IMR-90 (cell line): Measurements from ENCODE around the gene DDX19B. TPM values are rescaled to one million over a fixed set of nuclear protein-coding genes. Genes with fewer than 3 reads are reported as not detected.

ENCODE experiments used
- ATAC-seq: fragments of 200-7000 bp; cut with Tn5 transposase; 2 replicates; pipeline ENCODE4 v1.9.1; 2020; ENCODE audit warnings: low read depth, mild to moderate bottlenecking, moderate library complexity
- BruUV-seq: library from RNA; stranded (reverse); fragments of 400-500 nt; replicated peaks from 2 replicates; lab custom pipeline; 2021; lab: Mats Ljungman, UMichigan
- CTCF ChIA-PET: fragments of 300-600 bp; formaldehyde crosslinking; extraction: SDS; loops from one replicate; lab custom pipeline; 2021; ENCODE audit warnings: antibody characterized with exemption; lab: Yijun Ruan, JAX
- POLR2A ChIA-PET: fragments of 300-600 bp; sonication (Branson Sonifier 250); formaldehyde crosslinking; loops from one replicate; lab custom pipeline; 2022; ENCODE audit warnings: antibody characterized with exemption; ENCODE audit not compliant: unreplicated experiment; lab: Charles Lee
- DNase-seq: peaks from one replicate; pipeline ENCODE4 v3.0.0; 2013
- H2AFZ ChIP-seq: replicated peaks from 2 replicates; pipeline ENCODE3; 2013; ENCODE audit warnings: low read length, mild to moderate bottlenecking; ENCODE audit not compliant: poor library complexity
- H2AK5ac ChIP-seq: 2 replicates; pipeline ENCODE4 v1.6.1; 2013; ENCODE audit warnings: low read depth, low read length, inconsistent platforms
- H2AK9ac ChIP-seq: replicated peaks from 2 replicates; pipeline ENCODE3; 2013; ENCODE audit warnings: mild to moderate bottlenecking, low read depth, low read length, moderate library complexity; ENCODE audit not compliant: poor library complexity
- H2BK120ac ChIP-seq: 2 replicates; pipeline ENCODE4 v1.6.1; 2013; ENCODE audit warnings: low read depth, low read length, inconsistent platforms
- H2BK15ac ChIP-seq: 3 replicates; pipeline ENCODE4 v1.6.1; 2013; ENCODE audit warnings: low read depth, low read length, inconsistent platforms
- H2BK20ac ChIP-seq: 2 replicates; pipeline ENCODE4 v1.6.1; 2013; ENCODE audit warnings: low read depth, mild to moderate bottlenecking, inconsistent platforms, low read length, moderate library complexity
- H2BK5ac ChIP-seq: 2 replicates; pipeline ENCODE4 v1.6.1; 2013; ENCODE audit warnings: mild to moderate bottlenecking, low read depth, low read length, inconsistent platforms; ENCODE audit not compliant: poor library complexity, severe bottlenecking
- H3K14ac ChIP-seq: replicated peaks from 2 replicates; pipeline ENCODE4 v1.6.1; 2013; ENCODE audit warnings: low read depth, low read length, inconsistent platforms
- H3K18ac ChIP-seq: 2 replicates; pipeline ENCODE4 v1.6.1; 2013; ENCODE audit warnings: low read depth, low read length, control low read depth
- H3K23ac ChIP-seq: 2 replicates; pipeline ENCODE4 v1.6.1; 2013; ENCODE audit warnings: low read depth, low read length, inconsistent platforms
- H3K27ac ChIP-seq: 2 replicates; pipeline ENCODE4 v1.5.1; 2013; ENCODE audit warnings: mild to moderate bottlenecking, control low read depth, low read length; ENCODE audit not compliant: insufficient read depth
- H3K27me3 ChIP-seq: 2 replicates; pipeline ENCODE4 v1.6.1; 2013; ENCODE audit warnings: low read length; ENCODE audit not compliant: control insufficient read depth, insufficient read depth
- H3K36me3 ChIP-seq: 2 replicates; pipeline ENCODE4 v1.6.1; 2013; ENCODE audit warnings: low read length, mixed read lengths; ENCODE audit not compliant: control insufficient read depth, insufficient read depth
- H3K4ac ChIP-seq: 2 replicates; pipeline ENCODE4 v1.6.1; 2013; ENCODE audit warnings: low read depth, low read length, inconsistent platforms
- H3K4me1 ChIP-seq: 2 replicates; pipeline ENCODE4 v1.6.1; 2013; ENCODE audit warnings: low read length, mixed read lengths; ENCODE audit not compliant: control insufficient read depth, insufficient read depth
- H3K4me2 ChIP-seq: 2 replicates; pipeline ENCODE4 v1.6.1; 2013; ENCODE audit warnings: low read depth, mild to moderate bottlenecking, control low read depth, low read length, moderate library complexity
- H3K4me3 ChIP-seq: 2 replicates; pipeline ENCODE4 v1.5.1; 2013; ENCODE audit warnings: low read depth, mild to moderate bottlenecking, control low read depth, low read length, moderate library complexity; ENCODE audit not compliant: insufficient read depth
- H3K56ac ChIP-seq: 2 replicates; pipeline ENCODE4 v1.6.1; 2013; ENCODE audit warnings: low read length, inconsistent platforms; ENCODE audit not compliant: insufficient read depth; ENCODE audit errors: extremely low read depth
- H3K79me1 ChIP-seq, 2 experiments: 2 replicates each; pipeline ENCODE4 v1.6.1; 2013; ENCODE audit warnings: low read length in 2 of 2, inconsistent platforms in 1 of 2, low read depth in 1 of 2
- H3K9ac ChIP-seq: 2 replicates; pipeline ENCODE4 v1.6.1; 2013; ENCODE audit warnings: low read depth, low read length, control low read depth
- H3K9me1 ChIP-seq: 2 replicates; pipeline ENCODE4 v1.6.1; 2013; ENCODE audit warnings: low read length, inconsistent platforms; ENCODE audit not compliant: insufficient read depth
- H3K9me3 ChIP-seq: 2 replicates; pipeline ENCODE4 v1.6.1; 2013; ENCODE audit warnings: low read length; ENCODE audit not compliant: control insufficient read depth, insufficient read depth
- H4K20me1 ChIP-seq: 2 replicates; pipeline ENCODE4 v1.6.1; 2013; ENCODE audit warnings: low read length, inconsistent platforms; ENCODE audit not compliant: insufficient read depth
- H4K5ac ChIP-seq: 2 replicates; pipeline ENCODE4 v1.6.1; 2013; ENCODE audit warnings: mild to moderate bottlenecking, low read depth, low read length, control low read depth
- H4K8ac ChIP-seq, 2 experiments: 2 replicates each; pipeline ENCODE4 v1.6.1; 2013; ENCODE audit warnings: low read depth in 2 of 2, low read length in 2 of 2, control low read depth in 1 of 2, inconsistent platforms in 1 of 2
- H4K91ac ChIP-seq: 2 replicates; pipeline ENCODE4 v1.6.1; 2013; ENCODE audit warnings: low read depth, low read length, inconsistent platforms; ENCODE audit not compliant: insufficient read depth
- CEBPB ChIP-seq: IDR thresholded peaks from 2 replicates; pipeline ENCODE4 v1.6.1; 2012; ENCODE audit warnings: low read depth, low read length, improper control_type of control experiment
- CTCF ChIP-seq: conservative IDR thresholded peaks from 2 replicates; pipeline ENCODE4 v1.5.1; 2012; ENCODE audit warnings: mild to moderate bottlenecking, low read depth, low read length, improper control_type of control experiment
- ELK1 ChIP-seq: fragments of 150-350 bp; IDR thresholded peaks from 2 replicates; pipeline ENCODE4 v1.6.1; 2016; ENCODE audit warnings: low read depth, mild to moderate bottlenecking, low read length, moderate library complexity, borderline replicate concordance
- FOS ChIP-seq: fragments of 150-350 bp; IDR thresholded peaks from 2 replicates; pipeline ENCODE4 v1.6.1; 2016; ENCODE audit warnings: low read depth, low read length
- MAFK ChIP-seq: IDR thresholded peaks from 2 replicates; pipeline ENCODE4 v1.6.1; 2012; ENCODE audit warnings: low read depth, low read length, improper control_type of control experiment
- MAZ ChIP-seq: IDR thresholded peaks from 2 replicates; pipeline ENCODE4 v1.6.1; 2012; ENCODE audit warnings: low read depth, mild to moderate bottlenecking, low read length, improper control_type of control experiment, moderate library complexity, borderline replicate concordance
- MXI1 ChIP-seq: IDR thresholded peaks from 2 replicates; pipeline ENCODE4 v1.6.1; 2012; ENCODE audit warnings: low read depth, mild to moderate bottlenecking, low read length, moderate library complexity, borderline replicate concordance
- NFE2L2 ChIP-seq: fragments of 150-350 bp; IDR thresholded peaks from 2 replicates; pipeline ENCODE4 v1.6.1; 2016; ENCODE audit warnings: low read depth, mild to moderate bottlenecking, low read length
- RAD21 ChIP-seq: IDR thresholded peaks from 2 replicates; pipeline ENCODE4 v1.6.1; 2012; ENCODE audit warnings: low read length, improper control_type of control experiment
- RCOR1 ChIP-seq: IDR thresholded peaks from 2 replicates; pipeline ENCODE4 v1.6.1; 2012; ENCODE audit warnings: mild to moderate bottlenecking, low read length, improper control_type of control experiment; ENCODE audit not compliant: insufficient replicate concordance
- RFX5 ChIP-seq: IDR thresholded peaks from 2 replicates; pipeline ENCODE4 v1.8.0; 2012; ENCODE audit warnings: low read depth, mild to moderate bottlenecking, low read length, moderate library complexity
- SMC3 ChIP-seq: fragments of 150-350 bp; IDR thresholded peaks from 2 replicates; pipeline ENCODE4 v1.6.1; 2016; ENCODE audit warnings: low read depth, mild to moderate bottlenecking, antibody characterized with exemption, low read length, moderate library complexity
- USF2 ChIP-seq: fragments of 150-350 bp; IDR thresholded peaks from 2 replicates; pipeline ENCODE4 v1.6.1; 2017; ENCODE audit warnings: mild to moderate bottlenecking, antibody characterized with exemption, low read length, low read depth
- WGBS, 2 experiments: methylation state at CpG; one replicate each; pipeline versions ENCODE4 v1.1.5 to v1.1.7; 2013; ENCODE audit warnings: missing lambda C conversion rate in 2 of 2; ENCODE audit not compliant: insufficient read length in 1 of 2; ENCODE audit errors: extremely low coverage in 2 of 2; 5-methylcytosine and 5-hydroxymethylcytosine counted together
- dilution Hi-C: fragments of 300-500 bp; cut with HindIII; formaldehyde crosslinking; loops from one replicate; pipeline ENCODE4 v1.14.3; 2018; ENCODE audit warnings: low sequenced_read_pairs; ENCODE audit not compliant: unreplicated experiment
- in situ Hi-C: fragments of 300-500 bp; cut with MboI; formaldehyde crosslinking; loops from 3 replicates; pipeline ENCODE4 v1.14.3; 2019; ENCODE audit warnings: low sequenced_read_pairs, inconsistent platforms, mixed read lengths
- intact Hi-C: fragments of 100-400 bp; cut with micrococcal nuclease; formaldehyde crosslinking; loops from 2 replicates; pipeline ENCODE4 v1.10.0; 2022
- polyA plus RNA-seq, 3 experiments: library from polyadenylated mRNA; depleted of rRNA; stranded (reverse); fragments of >200 nt; gene quantifications; 2 replicates each; pipeline ENCODE4 v1.2.3, GENCODE V29; 2012; ENCODE audit warnings: low replicate concordance in 1 of 3
- total RNA-seq: library from RNA; depleted of rRNA; stranded (reverse); fragments of >200 nt; gene quantifications from 2 replicates; pipeline ENCODE4 v1.2.3, GENCODE V29; 2012

Gene DDX19B
- total and polyA plus RNA-seq, 2 of the 4 experiments (the other 2 are of a cell fraction): 33.3 to 41.0 TPM

- peak overlapping the region; percentile 56 for H4K91ac ChIP-seq
- peak overlapping the region; percentile 44 for H3K4ac ChIP-seq
- no peak overlapping the region for H2BK120ac ChIP-seq
- peaks cover 9 to 27% of the 10 kb centered on the region in 2 experiments; a peak in 3 of 4 replicates for H3K79me1 ChIP-seq
- H4K5ac ChIP-seq: peak overlapping the region; percentile 36; the same call in 1 of the 2 replicates
- peaks cover 11% of the 10 kb centered on the region for H3K36me3 ChIP-seq
- WGBS, 2 experiments: 23% methylated on average over 22 of the region's 47 CpGs; no CpG with 5 or more reads in 1 of the 2 experiments
- dilution Hi-C loops (no loop called here), in situ Hi-C loops (no loop called here), intact Hi-C loops (loop anchor here (1.0 to 5.0 kb wide), 5 partner anchors 57 to 271 kb away; partner anchors contain the start of genes COG4, FCSK, SF3B3 and ST3GAL2)
- POLR2A ChIA-PET: interaction anchor here (0.6 to 1.0 kb wide), 2 partner anchors 51 to 57 kb away, joined by 4 read pairs; partner anchors contain the start of gene ST3GAL2
- peak overlapping the region; percentile 44 for H2AK9ac ChIP-seq
- peak overlapping the region; percentile 96 for H2AFZ ChIP-seq
- no peaks in the 10 kb centered on the region for H3K9me1 ChIP-seq
- TF ChIP-seq MXI1: no peak
- no peak for TF ChIP-seq RCOR1
- TF ChIP-seq FOS: no peak
- TF ChIP-seq SMC3: no peak
- TF ChIP-seq MAFK: no peak
- TF ChIP-seq ELK1: no peak
- no peak for TF ChIP-seq MAZ
- no peak for TF ChIP-seq RAD21
- TF ChIP-seq USF2: no peak
- no peak for TF ChIP-seq RFX5
- TF ChIP-seq CEBPB: no peak
- no peak for TF ChIP-seq CTCF
- TF ChIP-seq NFE2L2: no peak
- no peak overlapping the region for H3K23ac ChIP-seq
- no TSS peak for BruUV-seq
- peak overlapping the region; percentile 42 for H3K4me3 ChIP-seq
- no peak overlapping the region for H2BK15ac ChIP-seq
- ATAC-seq: no peak; the same call in 1 of the 2 replicates
- no peaks in the 10 kb centered on the region for H3K9me3 ChIP-seq
- H3K18ac ChIP-seq: no peak overlapping the region
- H3K4me1 ChIP-seq: no peaks in the 10 kb centered on the region; the same call in 1 of the 2 replicates
- H2BK5ac ChIP-seq: peak overlapping the region; percentile 17
- H3K4me2 ChIP-seq: peak overlapping the region; percentile 77
- H3K56ac ChIP-seq: no peak overlapping the region
- peak overlapping the region; percentile 37; the same call in 1 of the 2 replicates for H3K9ac ChIP-seq
- peak overlapping the region; percentile 43 for H3K27ac ChIP-seq
- no peak overlapping the region for H2BK20ac ChIP-seq
- CTCF ChIA-PET: interaction anchor here (0.6 to 1.6 kb wide), 4 partner anchors 9 to 1079 kb away, joined by 3 to 5 read pairs (median 3); no protein-coding TSS in a partner anchor
- H4K8ac ChIP-seq: peak overlapping the region; percentile 65 to 96
- no peaks in the 10 kb centered on the region for H4K20me1 ChIP-seq
- no peaks in the 10 kb centered on the region for H3K27me3 ChIP-seq
- DNase-seq: no peak
- H3K14ac ChIP-seq: 0 out of 2 replicates have a peak overlapping the region, but pooled peaks have one; percentile 61
- 0 out of 2 replicates have a peak overlapping the region, but pooled peaks have one; percentile 54 for H2AK5ac ChIP-seq
Measured at GRCh38 chr16:70381604-70382342, 82.8 kb downstream of the DDX19B start.
